ENCODE results near the gene CBX7.

- no peak for TF ChIP-seq ATF2 (IDR thresholded peaks at IDR 0.05; ENCODE audit: low read length)
- TF ChIP-seq SRF (IDR thresholded peaks at IDR 0.05; ENCODE audit: low read depth, low read length): no peak
- TF ChIP-seq CHD1 (IDR thresholded peaks at IDR 0.05; ENCODE audit: low read depth, low read length): no peak
- TF ChIP-seq CTCF (IDR thresholded peaks at IDR 0.05; ENCODE audit: control extremely low read depth in 1 of 3, insufficient read depth in 1 of 3, low read depth in 1 of 3, low read length in 3 of 3): no peak
- TF ChIP-seq CBX5 (IDR thresholded peaks at IDR 0.05; ENCODE audit: low read depth, low read length): no peak
Measured at GRCh38 chr22:39098026-39098425, 54.5 kb downstream of the CBX7 start.
